HepG2 (cell line): ENCODE results near the gene TCF23. TPM values are rescaled to one million over a fixed set of nuclear protein-coding genes. Genes with fewer than 3 reads are reported as not detected.

Experiments
- EP300 ChIP-seq, 3 experiments: sonication (generic) in 1 of 3; formaldehyde crosslinking in 1 of 3; IDR thresholded peaks; 2 replicates each; pipeline versions ENCODE4 v1.5.1 to v1.6.1; 2011 to 2020; ENCODE audit warnings: low read depth in 2 of 3, low read length in 2 of 3, borderline replicate concordance in 1 of 3, improper control_type of control experiment in 1 of 3, mild to moderate bottlenecking in 1 of 3, missing genetic modification reagents in 1 of 3, moderate library complexity in 1 of 3
- FOSL2 ChIP-seq: sonication (generic); formaldehyde crosslinking; IDR thresholded peaks from 2 replicates; pipeline ENCODE4 v1.4.0; 2020; ENCODE audit warnings: missing genetic modification reagents
- GLMP ChIP-seq: sonication (generic); formaldehyde crosslinking; IDR thresholded peaks from 2 replicates; pipeline ENCODE4 v1.9.0; 2021; ENCODE audit warnings: missing genetic modification reagents, mild to moderate bottlenecking, borderline replicate concordance
- HNRNPH1 ChIP-seq: fragments of 200-400 bp; formaldehyde crosslinking; optimal IDR thresholded peaks from 2 replicates; pipeline ENCODE3; 2017; ENCODE audit warnings: mild to moderate bottlenecking, low read depth, low read length
- HOMEZ ChIP-seq: IDR thresholded peaks from 2 replicates; pipeline ENCODE4 v1.6.1; 2016; ENCODE audit warnings: low read depth
- KDM1A ChIP-seq: IDR thresholded peaks from 2 replicates; pipeline ENCODE4 v1.6.1; 2016; ENCODE audit warnings: missing compliant biosample characterization
- SMYD3 ChIP-seq: sonication (generic); formaldehyde crosslinking; IDR thresholded peaks from 2 replicates; pipeline ENCODE4 v1.8.1; 2023; ENCODE audit warnings: mild to moderate bottlenecking, missing genetic modification reagents
- TERF1 ChIP-seq: sonication (generic); formaldehyde crosslinking; IDR thresholded peaks from 2 replicates; pipeline ENCODE4 v1.8.0; 2022; ENCODE audit warnings: mild to moderate bottlenecking, missing genetic modification reagents, moderate library complexity
- ZNF138 ChIP-seq: sonication (generic); formaldehyde crosslinking; IDR thresholded peaks from 2 replicates; pipeline ENCODE4 v1.5.0; 2020; ENCODE audit warnings: mild to moderate bottlenecking, low read depth, missing genetic modification reagents
- ZNF660 ChIP-seq: sonication (generic); formaldehyde crosslinking; IDR thresholded peaks from 2 replicates; pipeline ENCODE4 v1.5.1; 2020; ENCODE audit warnings: mild to moderate bottlenecking, low read depth, missing genetic modification reagents, borderline replicate concordance
- ZNF720 ChIP-seq: sonication (generic); formaldehyde crosslinking; IDR thresholded peaks from 2 replicates; pipeline ENCODE4 v1.4.0; 2020; ENCODE audit warnings: missing genetic modification reagents
- polyA plus RNA-seq, 8 experiments: library from polyadenylated mRNA; depleted of rRNA in 3 of 8; stranded (reverse) in 7 of 8; unstranded in 1 of 8; fragments of >200 nt; fragmentation: Illumina TruSeq in 4 of 8; extraction: Trizol in 4 of 8; gene quantifications; 2 replicates each; pipeline versions ENCODE4 v1.2.1 to v1.2.3, GENCODE V29; 2011 to 2016; ENCODE audit warnings: low read depth in 4 of 8, missing spikeins in 1 of 8, mixed read lengths in 1 of 8; ENCODE audit not compliant: insufficient read depth in 1 of 8
- total RNA-seq, 5 experiments: library from RNA; depleted of rRNA; stranded (reverse); fragments of >200 nt; fragmentation: Illumina TruSeq; extraction: Trizol; gene quantifications; 2 replicates each; pipeline ENCODE4 v1.2.3, GENCODE V29; 2016; ENCODE audit warnings: low read depth in 1 of 5
- TF ChIP-seq, protein P1 (sequence below): IDR thresholded peaks from 2 replicates; pipeline ENCODE4 v1.6.1; 2016; ENCODE audit warnings: low read depth, missing genetic modification reagents, missing compliant biosample characterization
- TF ChIP-seq, protein P2 (sequence below): sonication (generic); formaldehyde crosslinking; IDR thresholded peaks from 2 replicates; pipeline ENCODE4 v1.5.1; 2020; ENCODE audit warnings: missing genetic modification reagents, mild to moderate bottlenecking, borderline replicate concordance
- TF ChIP-seq, protein P3 (sequence below): sonication (generic); formaldehyde crosslinking; conservative IDR thresholded peaks from 2 replicates; pipeline ENCODE4 v1.8.0; 2022; ENCODE audit warnings: mild to moderate bottlenecking, moderate library complexity, missing genetic modification reagents

The TCF23 gene
- total and polyA plus RNA-seq, 2 of the 13 experiments (the other 11 are each of a cell fraction or from before 2014, with no cell fraction given), result 0.02 to 1.4 TPM

DNA sequence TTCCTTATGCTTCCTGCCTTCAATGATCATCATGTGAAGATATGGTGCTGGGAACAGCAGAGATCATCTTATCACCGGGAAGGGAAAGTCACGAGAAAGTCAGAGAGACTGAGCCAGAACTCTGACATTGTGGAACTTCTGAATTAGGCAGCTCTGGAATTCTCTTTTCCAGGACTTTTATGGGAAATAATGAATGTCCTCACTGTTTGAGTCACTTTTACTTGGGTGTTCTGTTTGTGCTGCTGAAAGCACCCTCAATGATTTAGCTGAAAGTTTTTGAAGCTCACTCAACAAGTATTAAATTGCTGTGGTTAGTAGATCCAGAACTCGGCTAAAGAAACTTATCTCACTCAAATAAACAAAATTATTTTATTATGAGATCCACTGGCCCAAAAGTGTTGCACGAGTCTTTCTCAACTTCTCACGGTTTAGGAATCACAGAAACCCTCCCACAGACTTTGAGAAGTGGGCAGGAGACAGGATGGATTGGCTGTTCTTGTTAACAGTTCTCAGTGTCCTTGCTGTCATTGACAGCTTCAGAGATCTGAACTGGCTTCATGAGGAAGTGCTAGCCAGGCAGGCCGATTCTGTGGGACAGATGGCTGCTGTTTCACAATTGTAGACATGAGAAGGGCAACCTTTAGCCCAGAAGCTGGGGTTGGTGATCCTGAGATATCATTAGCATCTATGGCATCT, 36.7 kb downstream of the TCF23 start (continued):
- peak in 1 of 2 experiments; percentile 38; a peak in 1 of 4 replicates for TF ChIP-seq EP300 (IDR thresholded peaks at IDR 0.05; ENCODE audit: low read depth in 2 of 2, low read length in 2 of 2)
- no peak for TF ChIP-seq EP300 (CRISPR knock-in tag; IDR thresholded peaks at IDR 0.05; ENCODE audit: borderline replicate concordance)
- no peak for TF ChIP-seq SMYD3 (CRISPR knock-in tag)
- no peak for TF ChIP-seq TERF1 (CRISPR knock-in tag)
- TF ChIP-seq ZNF720 (CRISPR knock-in tag), result no peak
- no peak for TF ChIP-seq HNRNPH1
- TF ChIP-seq, protein P1, sequence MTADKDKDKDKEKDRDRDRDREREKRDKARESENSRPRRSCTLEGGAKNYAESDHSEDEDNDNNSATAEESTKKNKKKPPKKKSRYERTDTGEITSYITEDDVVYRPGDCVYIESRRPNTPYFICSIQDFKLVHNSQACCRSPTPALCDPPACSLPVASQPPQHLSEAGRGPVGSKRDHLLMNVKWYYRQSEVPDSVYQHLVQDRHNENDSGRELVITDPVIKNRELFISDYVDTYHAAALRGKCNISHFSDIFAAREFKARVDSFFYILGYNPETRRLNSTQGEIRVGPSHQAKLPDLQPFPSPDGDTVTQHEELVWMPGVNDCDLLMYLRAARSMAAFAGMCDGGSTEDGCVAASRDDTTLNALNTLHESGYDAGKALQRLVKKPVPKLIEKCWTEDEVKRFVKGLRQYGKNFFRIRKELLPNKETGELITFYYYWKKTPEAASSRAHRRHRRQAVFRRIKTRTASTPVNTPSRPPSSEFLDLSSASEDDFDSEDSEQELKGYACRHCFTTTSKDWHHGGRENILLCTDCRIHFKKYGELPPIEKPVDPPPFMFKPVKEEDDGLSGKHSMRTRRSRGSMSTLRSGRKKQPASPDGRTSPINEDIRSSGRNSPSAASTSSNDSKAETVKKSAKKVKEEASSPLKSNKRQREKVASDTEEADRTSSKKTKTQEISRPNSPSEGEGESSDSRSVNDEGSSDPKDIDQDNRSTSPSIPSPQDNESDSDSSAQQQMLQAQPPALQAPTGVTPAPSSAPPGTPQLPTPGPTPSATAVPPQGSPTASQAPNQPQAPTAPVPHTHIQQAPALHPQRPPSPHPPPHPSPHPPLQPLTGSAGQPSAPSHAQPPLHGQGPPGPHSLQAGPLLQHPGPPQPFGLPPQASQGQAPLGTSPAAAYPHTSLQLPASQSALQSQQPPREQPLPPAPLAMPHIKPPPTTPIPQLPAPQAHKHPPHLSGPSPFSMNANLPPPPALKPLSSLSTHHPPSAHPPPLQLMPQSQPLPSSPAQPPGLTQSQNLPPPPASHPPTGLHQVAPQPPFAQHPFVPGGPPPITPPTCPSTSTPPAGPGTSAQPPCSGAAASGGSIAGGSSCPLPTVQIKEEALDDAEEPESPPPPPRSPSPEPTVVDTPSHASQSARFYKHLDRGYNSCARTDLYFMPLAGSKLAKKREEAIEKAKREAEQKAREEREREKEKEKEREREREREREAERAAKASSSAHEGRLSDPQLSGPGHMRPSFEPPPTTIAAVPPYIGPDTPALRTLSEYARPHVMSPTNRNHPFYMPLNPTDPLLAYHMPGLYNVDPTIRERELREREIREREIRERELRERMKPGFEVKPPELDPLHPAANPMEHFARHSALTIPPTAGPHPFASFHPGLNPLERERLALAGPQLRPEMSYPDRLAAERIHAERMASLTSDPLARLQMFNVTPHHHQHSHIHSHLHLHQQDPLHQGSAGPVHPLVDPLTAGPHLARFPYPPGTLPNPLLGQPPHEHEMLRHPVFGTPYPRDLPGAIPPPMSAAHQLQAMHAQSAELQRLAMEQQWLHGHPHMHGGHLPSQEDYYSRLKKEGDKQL (CRISPR knock-in tag), result no peak
- TF ChIP-seq ZNF138 (CRISPR knock-in tag), result no peak
- peak; percentile 20; the same call in 1 of the 2 replicates for TF ChIP-seq HOMEZ
- no peak for TF ChIP-seq KDM1A (CRISPR knock-in tag)
- peak; percentile 38; the same call in 1 of the 2 replicates for TF ChIP-seq FOSL2 (CRISPR knock-in tag)
- no peak for TF ChIP-seq GLMP (CRISPR knock-in tag)
- TF ChIP-seq ZNF660 (CRISPR knock-in tag), result no peak
- TF ChIP-seq, protein P2, sequence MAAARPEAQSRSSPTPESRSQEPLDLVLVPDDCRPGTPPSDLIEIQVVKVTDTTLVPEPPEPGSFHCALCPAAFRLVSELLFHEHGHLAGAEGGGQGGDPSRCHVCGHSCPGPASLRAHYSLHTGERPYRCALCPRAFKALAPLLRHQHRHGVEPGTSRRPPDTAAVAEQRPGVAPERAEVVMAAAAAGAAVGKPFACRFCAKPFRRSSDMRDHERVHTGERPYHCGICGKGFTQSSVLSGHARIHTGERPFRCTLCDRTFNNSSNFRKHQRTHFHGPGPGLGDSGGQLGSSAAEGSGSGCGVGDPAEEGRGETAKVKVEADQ, result no peak
- TF ChIP-seq, protein P3, sequence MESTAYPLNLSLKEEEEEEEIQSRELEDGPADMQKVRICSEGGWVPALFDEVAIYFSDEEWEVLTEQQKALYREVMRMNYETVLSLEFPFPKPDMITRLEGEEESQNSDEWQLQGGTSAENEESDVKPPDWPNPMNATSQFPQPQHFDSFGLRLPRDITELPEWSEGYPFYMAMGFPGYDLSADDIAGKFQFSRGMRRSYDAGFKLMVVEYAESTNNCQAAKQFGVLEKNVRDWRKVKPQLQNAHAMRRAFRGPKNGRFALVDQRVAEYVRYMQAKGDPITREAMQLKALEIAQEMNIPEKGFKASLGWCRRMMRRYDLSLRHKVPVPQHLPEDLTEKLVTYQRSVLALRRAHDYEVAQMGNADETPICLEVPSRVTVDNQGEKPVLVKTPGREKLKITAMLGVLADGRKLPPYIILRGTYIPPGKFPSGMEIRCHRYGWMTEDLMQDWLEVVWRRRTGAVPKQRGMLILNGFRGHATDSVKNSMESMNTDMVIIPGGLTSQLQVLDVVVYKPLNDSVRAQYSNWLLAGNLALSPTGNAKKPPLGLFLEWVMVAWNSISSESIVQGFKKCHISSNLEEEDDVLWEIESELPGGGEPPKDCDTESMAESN, result peak; percentile 65; the same call in 1 of the 2 replicates
